BJ (cell line): ENCODE results near the gene NFKB1. TPM values are rescaled to one million over a fixed set of nuclear protein-coding genes. Genes with fewer than 3 reads are reported as not detected.
"Not testable (repeated sequence)": the region's sequence is repeated elsewhere in the genome, so short reads cannot be mapped to it uniquely, and the experiment has no call there.

Experiments
- CTCF ChIA-PET: fragments of 350-600 bp; formaldehyde crosslinking; extraction: SDS; loops from one replicate; lab custom pipeline; 2021; ENCODE audit warnings: antibody characterized with exemption, inconsistent platforms; lab: Yijun Ruan, JAX
- POLR2A ChIA-PET: fragments of 300-600 bp; sonication (Branson Sonifier 250); formaldehyde crosslinking; extraction: SDS; loops from one replicate; lab custom pipeline; 2021; ENCODE audit warnings: antibody characterized with exemption; lab: Charles Lee
- DNase-seq: peaks from one replicate; pipeline ENCODE4 v3.0.0-alpha.2; 2011; ENCODE audit warnings: low read depth
- H3K27me3 ChIP-seq: 2 replicates; pipeline ENCODE4 v1.6.0; 2011; ENCODE audit warnings: low read length; ENCODE audit not compliant: control insufficient read depth, insufficient read depth
- H3K36me3 ChIP-seq: 2 replicates; pipeline ENCODE4 v1.5.1; 2011; ENCODE audit warnings: low read length; ENCODE audit not compliant: control insufficient read depth, insufficient read depth
- H3K4me3 ChIP-seq: 2 replicates; pipeline ENCODE4 v1.5.1; 2011; ENCODE audit warnings: low read depth, mild to moderate bottlenecking, control low read depth, low read length
- CTCF ChIP-seq: IDR thresholded peaks from 2 replicates; pipeline ENCODE4 v1.5.1; 2011; ENCODE audit warnings: low read depth, mild to moderate bottlenecking, control low read depth, inconsistent platforms, low read length, moderate library complexity; ENCODE audit not compliant: insufficient read depth
- polyA plus RNA-seq: library from polyadenylated mRNA; depleted of rRNA; stranded (reverse); fragments of >200 nt; gene quantifications from 2 replicates; pipeline ENCODE4 v1.2.3, GENCODE V29; 2011

The NFKB1 gene
- polyA plus RNA-seq, 1 experiment = 16.6 TPM

GRCh38 chr4:102610476-102610875 lies 109.3 kb downstream of the NFKB1 start:
- DNase-seq = no peak
- Histone ChIP-seq H3K36me3 (peaks cover 26% of the 10 kb centered on the region), H3K4me3 (no peak overlapping the region), H3K27me3 (no peaks in the 10 kb centered on the region)
- TF ChIP-seq CTCF = no peak
- POLR2A ChIA-PET = no interaction called here
- CTCF ChIA-PET = interaction anchor here (1.2 to 2.1 kb wide), 3 partner anchors 10 to 485 kb away, joined by 3 to 8 read pairs (median 4); no protein-coding TSS in a partner anchor

- ChIA-PET CTCF (interaction anchor here (2.1 kb wide), 1 partner anchor 9 kb away, joined by 8 read pairs; no protein-coding TSS in a partner anchor), POLR2A (no interaction called here)
- Histone ChIP-seq H3K4me3 (no peak overlapping the region), H3K36me3 (peaks cover 30% of the 10 kb centered on the region), H3K27me3 (no peaks in the 10 kb centered on the region)
- DNase-seq = no peak
- no peak for TF ChIP-seq CTCF
These were observed 111.1 kb downstream of the NFKB1 start for GRCh38 chr4:102612210-102612609.

- ChIA-PET CTCF (no interaction called here), POLR2A (no interaction called here)
- no peak for TF ChIP-seq CTCF
- peaks cover 28% of the 10 kb centered on the region for H3K36me3 ChIP-seq
- DNase-seq = no peak
- no peaks in the 10 kb centered on the region for H3K27me3 ChIP-seq
- no peak overlapping the region for H3K4me3 ChIP-seq
These were observed 111.7 kb downstream of the NFKB1 start for GRCh38 chr4:102612824-102613366.

GRCh38 chr4:102614801-102615200 lies 113.6 kb downstream of the NFKB1 start:
- no peak overlapping the region for H3K4me3 ChIP-seq

GRCh38 chr4:102616636-102617035 lies 115.5 kb downstream of the NFKB1 start:
- Histone ChIP-seq H3K4me3 (no peak overlapping the region), H3K27me3 (no peaks in the 10 kb centered on the region), H3K36me3 (peaks cover 23% of the 10 kb centered on the region)
- POLR2A ChIA-PET = no interaction called here
- TF ChIP-seq CTCF = no peak
- CTCF ChIA-PET = interaction anchor here (0.8 to 1.1 kb wide), 2 partner anchors 17 to 394 kb away, joined by 3 read pairs; no protein-coding TSS in a partner anchor
- DNase-seq = no peak

More at GRCh38 chr4:102614801-102615200, 113.6 kb downstream of the NFKB1 start:
- peaks cover 26% of the 10 kb centered on the region for H3K36me3 ChIP-seq
- CTCF ChIA-PET = interaction anchor here (1.6 kb wide), 1 partner anchor 394 kb away, joined by 3 read pairs; no protein-coding TSS in a partner anchor
- no peak for DNase-seq
- no peak for TF ChIP-seq CTCF
- no peaks in the 10 kb centered on the region for H3K27me3 ChIP-seq
- POLR2A ChIA-PET = no interaction called here

GRCh38 chr4:102619021-102619420 lies 117.9 kb downstream of the NFKB1 start:
- POLR2A ChIA-PET, H3K4me3 ChIP-seq: not testable (repeated sequence)

GRCh38 chr4:102619776-102620631 lies 118.8 kb downstream of the NFKB1 start:
- POLR2A ChIA-PET, H3K27me3 ChIP-seq, DNase-seq, H3K4me3 ChIP-seq, H3K36me3 ChIP-seq: not testable (repeated sequence)
- CTCF ChIA-PET = interaction anchor here (0.7 to 2.7 kb wide), 33 partner anchors 9 to 487 kb away, joined by 3 to 35 read pairs (median 4); partner anchors contain the start of genes BDH2, CISD2 and SLC9B2

More at GRCh38 chr4:102619021-102619420, 117.9 kb downstream of the NFKB1 start:
- H3K36me3 ChIP-seq = peaks cover 12% of the 10 kb centered on the region
- not testable (repeated sequence) for DNase-seq, H3K27me3 ChIP-seq
- CTCF ChIA-PET = interaction anchor here (0.7 to 2.7 kb wide), 6 partner anchors 172 to 393 kb away, joined by 3 to 35 read pairs (median 4); no protein-coding TSS in a partner anchor
